ENCODE measurements around the gene CLEC11A.

Gene CLEC11A

GRCh38 chr19:50705422-50706019 lies 17.6 kb upstream of the CLEC11A start:
- peak; percentile 55 for DNase-seq (ENCODE audit: low read depth)

- no peak for DNase-seq (ENCODE audit: low read depth)
Measured at GRCh38 chr19:50706387-50706786, 16.8 kb upstream of the CLEC11A start.

GRCh38 chr19:50708179-50708879 lies 14.8 kb upstream of the CLEC11A start:
- DNase-seq (ENCODE audit: low read depth) = no peak

GRCh38 chr19:50710094-50710493 lies 13.1 kb upstream of the CLEC11A start:
- no peak for DNase-seq (ENCODE audit: low read depth)

GRCh38 chr19:50710612-50711011 lies 12.6 kb upstream of the CLEC11A start:
- DNase-seq (ENCODE audit: low read depth) = no peak

GRCh38 chr19:50711196-50711595 lies 12.0 kb upstream of the CLEC11A start:
- no peak for DNase-seq (ENCODE audit: low read depth)

- DNase-seq (ENCODE audit: low read depth) = no peak
Measured at GRCh38 chr19:50711805-50712204, 11.4 kb upstream of the CLEC11A start.

- DNase-seq (ENCODE audit: low read depth) = no peak
Measured at GRCh38 chr19:50712833-50713232, 10.3 kb upstream of the CLEC11A start.

GRCh38 chr19:50713556-50714236 lies 9.5 kb upstream of the CLEC11A start:
- DNase-seq (ENCODE audit: low read depth) = no peak

GRCh38 chr19:50716178-50717025 lies 6.8 kb upstream of the CLEC11A start:
- DNase-seq (ENCODE audit: low read depth) = no peak

- DNase-seq (ENCODE audit: low read depth) = no peak
Measured at GRCh38 chr19:50717026-50717723, 6.0 kb upstream of the CLEC11A start.

GRCh38 chr19:50717891-50718254 lies 5.3 kb upstream of the CLEC11A start:
- DNase-seq (ENCODE audit: low read depth) = no peak

GRCh38 chr19:50718255-50719118 lies 4.7 kb upstream of the CLEC11A start:
- no peak for DNase-seq (ENCODE audit: low read depth)

- DNase-seq (ENCODE audit: low read depth) = no peak
Measured at GRCh38 chr19:50719119-50719435, 4.1 kb upstream of the CLEC11A start.

- no peak for DNase-seq (ENCODE audit: low read depth)
Measured at GRCh38 chr19:50719566-50719965, 3.6 kb upstream of the CLEC11A start, which contains the start of gene SHANK1. Gene SHANK1, minus strand, starts transcription at chr19:50719802. Its CDS starts 2,883 bp downstream, at chr19:50716919.

GRCh38 chr19:50720181-50720920 lies 2.8 kb upstream of the CLEC11A start:
- no peak for DNase-seq (ENCODE audit: low read depth)

GRCh38 chr19:50720921-50721381 lies 2.2 kb upstream of the CLEC11A start:
- DNase-seq (ENCODE audit: low read depth) = no peak

GRCh38 chr19:50721441-50722137 lies 1.6 kb upstream of the CLEC11A start:
- no peak for DNase-seq (ENCODE audit: low read depth)

- DNase-seq (ENCODE audit: low read depth) = no peak
Measured at GRCh38 chr19:50722201-50723013, 757 bp upstream of the CLEC11A start.
